GM18873 (cell line): ENCODE measurements around the gene PTGS1.

ENCODE experiments used
- ATAC-seq: cut with Tn5 transposase; IDR thresholded peaks from one replicate; pipeline ENCODE4 v1.9.1; 2021; ENCODE audit warnings: mild to moderate bottlenecking, moderate library complexity, moderate number of reproducible peaks; ENCODE audit not compliant: unreplicated experiment, low FRiP score

Gene PTGS1

GRCh38 chr9:122371846-122372245, 1.0 kb downstream of the PTGS1 start:
- ATAC-seq: no peak

- no peak for ATAC-seq
Measured at GRCh38 chr9:122372856-122373845, 2.3 kb downstream of the PTGS1 start.

GRCh38 chr9:122374885-122375420, 4.1 kb downstream of the PTGS1 start:
- ATAC-seq: no peak

GRCh38 chr9:122376796-122377195, 6.0 kb downstream of the PTGS1 start:
- no peak for ATAC-seq

GRCh38 chr9:122377241-122378164, 6.7 kb downstream of the PTGS1 start:
- no peak for ATAC-seq

- ATAC-seq: no peak
Measured at GRCh38 chr9:122378236-122378635, 7.4 kb downstream of the PTGS1 start.

GRCh38 chr9:122379340-122379739, 8.5 kb downstream of the PTGS1 start:
- ATAC-seq: no peak

GRCh38 chr9:122380293-122380692, 9.5 kb downstream of the PTGS1 start:
- ATAC-seq: no peak

GRCh38 chr9:122381206-122381950, 10.6 kb downstream of the PTGS1 start:
- ATAC-seq: no peak

GRCh38 chr9:122382901-122383850, 12.4 kb downstream of the PTGS1 start:
- ATAC-seq: no peak

- ATAC-seq: no peak
Measured at GRCh38 chr9:122383992-122384461, 13.2 kb downstream of the PTGS1 start.

- ATAC-seq: no peak
Measured at GRCh38 chr9:122386311-122386872, 15.6 kb downstream of the PTGS1 start.

- no peak for ATAC-seq
Measured at GRCh38 chr9:122387536-122387935, 16.7 kb downstream of the PTGS1 start.

GRCh38 chr9:122389195-122389594, 18.4 kb downstream of the PTGS1 start:
- no peak for ATAC-seq

GRCh38 chr9:122389799-122390481, 19.1 kb downstream of the PTGS1 start:
- ATAC-seq: no peak

GRCh38 chr9:122392284-122392683, 21.5 kb downstream of the PTGS1 start:
- ATAC-seq: no peak

GRCh38 chr9:122392714-122393113, 21.9 kb downstream of the PTGS1 start:
- no peak for ATAC-seq
